Nephron progenitor cell (in vitro differentiated cells): ENCODE results near the gene AP3S1.
"Not testable (repeated sequence)": the region's sequence is repeated elsewhere in the genome, so short reads cannot be mapped to it uniquely, and the experiment has no call there.

Source experiments
- DNase-seq: peaks from one replicate; pipeline ENCODE4 v3.0.0; 2021
- H3K27ac Mint-ChIP-seq: 2 replicates; pipeline ENCODE4 v1.8.0; 2021; ENCODE audit warnings: mild to moderate bottlenecking, moderate library complexity, mixed read lengths
- H3K27me3 Mint-ChIP-seq: 2 replicates; pipeline ENCODE4 v1.8.0; 2021; ENCODE audit warnings: mild to moderate bottlenecking, low read depth, mixed read lengths; ENCODE audit not compliant: poor library complexity
- H3K36me3 Mint-ChIP-seq: 2 replicates; pipeline ENCODE4 v1.8.0; 2021; ENCODE audit warnings: low read depth, mixed read lengths
- H3K4me1 Mint-ChIP-seq: 2 replicates; pipeline ENCODE4 v1.8.0; 2021; ENCODE audit warnings: mixed read lengths
- H3K4me3 Mint-ChIP-seq: 2 replicates; pipeline ENCODE4 v1.8.0; 2021; ENCODE audit warnings: mild to moderate bottlenecking, moderate library complexity, mixed read lengths
- H3K9me3 Mint-ChIP-seq: 2 replicates; pipeline ENCODE4 v1.8.0; 2021; ENCODE audit warnings: mild to moderate bottlenecking, moderate library complexity, mixed read lengths
- CTCF ChIP-seq: fragments of 200-600 bp; sonication (generic); IDR thresholded peaks from 2 replicates; pipeline ENCODE4 v1.5.0; 2021; ENCODE audit warnings: antibody characterized with exemption

The AP3S1 gene

GRCh38 chr5:115801984-115802383, 39.8 kb upstream of the AP3S1 start:
- Mint-ChIP-seq H3K9me3 (no peaks in the 10 kb centered on the region), H3K27ac (no peak overlapping the region), H3K36me3 (peaks cover 36% of the 10 kb centered on the region), H3K4me3 (no peak overlapping the region), H3K27me3 (no peaks in the 10 kb centered on the region), H3K4me1 (peaks cover 5% of the 10 kb centered on the region)
- TF ChIP-seq CTCF, result no peak
- no peak for DNase-seq

- no peaks in the 10 kb centered on the region for H3K9me3 Mint-ChIP-seq
- no peak for TF ChIP-seq CTCF
- DNase-seq, result no peak
- H3K4me3 Mint-ChIP-seq, result no peak overlapping the region
- peaks cover 81% of the 10 kb centered on the region for H3K36me3 Mint-ChIP-seq
- H3K27me3 Mint-ChIP-seq, result no peaks in the 10 kb centered on the region
- no peak overlapping the region for H3K27ac Mint-ChIP-seq
- no peaks in the 10 kb centered on the region for H3K4me1 Mint-ChIP-seq
Measured at GRCh38 chr5:115806986-115807653, 34.6 kb upstream of the AP3S1 start.

DNA sequence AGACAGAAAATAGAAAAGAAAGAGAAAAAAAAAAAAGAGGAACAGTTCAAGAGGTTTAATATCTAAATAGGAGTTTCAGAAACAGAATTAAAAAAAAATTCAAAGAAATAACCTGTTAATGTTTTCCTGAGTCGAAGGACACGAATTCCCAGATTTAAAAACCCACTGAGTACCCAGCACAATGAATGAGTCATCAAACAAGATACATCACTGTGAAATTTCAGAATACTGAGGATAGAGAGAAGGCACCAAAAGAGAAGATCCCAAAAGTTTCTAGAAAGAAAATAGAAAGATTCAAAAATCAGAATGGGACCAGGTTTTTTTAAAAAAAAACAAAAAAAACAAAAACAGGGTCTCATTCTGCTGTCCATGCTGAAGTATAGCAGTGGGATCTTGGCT, 34.1 kb upstream of the AP3S1 start:
- peaks cover 4% of the 10 kb centered on the region for H3K27me3 Mint-ChIP-seq
- peaks cover 85% of the 10 kb centered on the region for H3K36me3 Mint-ChIP-seq
- no peaks in the 10 kb centered on the region for H3K4me1 Mint-ChIP-seq
- no peaks in the 10 kb centered on the region for H3K9me3 Mint-ChIP-seq
- no peak for TF ChIP-seq CTCF
- no peak overlapping the region for H3K4me3 Mint-ChIP-seq
- no peak overlapping the region for H3K27ac Mint-ChIP-seq
- no peak for DNase-seq

- H3K4me1 Mint-ChIP-seq, H3K9me3 Mint-ChIP-seq, DNase-seq, H3K4me3 Mint-ChIP-seq, H3K27me3 Mint-ChIP-seq, H3K27ac Mint-ChIP-seq: not testable (repeated sequence)
- H3K36me3 Mint-ChIP-seq, result peaks cover 83% of the 10 kb centered on the region
Measured at GRCh38 chr5:115808066-115808465, 33.7 kb upstream of the AP3S1 start.

DNA sequence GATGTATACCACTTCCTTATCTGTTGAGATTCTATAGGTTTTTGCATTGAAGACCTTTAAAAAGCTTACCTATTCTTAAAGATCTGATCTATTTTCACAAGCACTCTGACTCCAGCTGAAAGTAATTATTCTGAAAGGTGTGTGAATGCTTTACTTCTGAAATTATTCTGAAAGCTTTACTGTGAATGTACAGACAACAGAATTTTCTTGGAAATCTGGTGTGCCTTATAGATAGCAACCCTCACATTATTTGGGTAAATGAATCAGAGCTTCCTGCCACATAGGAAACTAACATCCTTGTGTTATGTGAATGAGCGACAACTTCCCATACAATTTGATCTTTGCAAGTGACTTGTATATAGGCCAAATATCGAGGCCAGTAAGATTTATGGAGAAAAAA, 31.8 kb upstream of the AP3S1 start:
- Mint-ChIP-seq H3K36me3 (peaks cover 83% of the 10 kb centered on the region), H3K9me3 (no peaks in the 10 kb centered on the region), H3K4me3 (no peak overlapping the region)

GRCh38 chr5:115810761-115811160, 31.0 kb upstream of the AP3S1 start:
- Mint-ChIP-seq H3K36me3 (peaks cover 74% of the 10 kb centered on the region), H3K27ac (no peak overlapping the region), H3K9me3 (no peaks in the 10 kb centered on the region), H3K27me3 (peaks cover 32% of the 10 kb centered on the region), H3K4me3 (no peak overlapping the region), H3K4me1 (peaks cover 21% of the 10 kb centered on the region)
- no peak for DNase-seq
- TF ChIP-seq CTCF, result no peak

More for the DNA sequence above, 31.8 kb upstream of the AP3S1 start:
- TF ChIP-seq CTCF, result no peak
- Mint-ChIP-seq H3K27ac (no peak overlapping the region), H3K27me3 (peaks cover 24% of the 10 kb centered on the region), H3K4me1 (peaks cover 15% of the 10 kb centered on the region)
- DNase-seq, result no peak
